ENCODE measurements around the gene ADAP1.
A peak's percentile ranks its signal among the peaks of the same experiment; 100 is the strongest.

Gene ADAP1

DNA sequence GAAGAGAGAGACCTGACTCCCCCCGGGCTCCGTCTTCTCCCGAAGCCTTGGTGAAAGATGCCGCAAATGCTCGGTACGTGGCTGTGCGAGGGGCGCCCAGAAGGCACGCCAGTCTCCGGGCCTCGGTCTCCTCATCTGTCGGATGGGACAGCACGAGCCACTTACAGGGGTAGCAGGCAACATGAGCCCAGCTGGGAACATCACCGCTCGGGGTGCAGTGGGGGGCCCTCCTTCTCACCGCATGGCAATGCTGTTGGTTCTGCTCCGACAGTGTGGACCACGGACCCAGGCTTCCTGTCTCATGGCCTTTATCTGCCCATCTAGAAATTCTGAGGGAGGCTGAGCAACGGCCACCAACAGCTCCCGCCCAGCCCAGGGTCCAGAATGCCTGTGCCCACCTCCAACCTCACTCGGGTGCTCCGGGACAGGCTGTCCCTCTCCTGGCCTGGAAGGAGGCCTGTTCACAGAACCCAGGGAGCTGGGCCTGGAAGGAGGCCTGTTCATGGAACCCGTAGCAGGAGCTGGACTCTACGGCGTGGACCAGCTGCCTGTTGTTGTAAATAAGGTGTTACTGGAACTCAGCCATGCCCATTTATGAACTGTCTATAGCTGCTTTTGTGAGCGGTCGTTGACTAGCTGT lies 15.8 kb downstream of the ADAP1 start:
- H3K4me3 ChIP-seq (ENCODE audit: low read depth, low read length): no peak overlapping the region
- no peak for DNase-seq (ENCODE audit: low read depth)
- TF ChIP-seq, protein P1, sequence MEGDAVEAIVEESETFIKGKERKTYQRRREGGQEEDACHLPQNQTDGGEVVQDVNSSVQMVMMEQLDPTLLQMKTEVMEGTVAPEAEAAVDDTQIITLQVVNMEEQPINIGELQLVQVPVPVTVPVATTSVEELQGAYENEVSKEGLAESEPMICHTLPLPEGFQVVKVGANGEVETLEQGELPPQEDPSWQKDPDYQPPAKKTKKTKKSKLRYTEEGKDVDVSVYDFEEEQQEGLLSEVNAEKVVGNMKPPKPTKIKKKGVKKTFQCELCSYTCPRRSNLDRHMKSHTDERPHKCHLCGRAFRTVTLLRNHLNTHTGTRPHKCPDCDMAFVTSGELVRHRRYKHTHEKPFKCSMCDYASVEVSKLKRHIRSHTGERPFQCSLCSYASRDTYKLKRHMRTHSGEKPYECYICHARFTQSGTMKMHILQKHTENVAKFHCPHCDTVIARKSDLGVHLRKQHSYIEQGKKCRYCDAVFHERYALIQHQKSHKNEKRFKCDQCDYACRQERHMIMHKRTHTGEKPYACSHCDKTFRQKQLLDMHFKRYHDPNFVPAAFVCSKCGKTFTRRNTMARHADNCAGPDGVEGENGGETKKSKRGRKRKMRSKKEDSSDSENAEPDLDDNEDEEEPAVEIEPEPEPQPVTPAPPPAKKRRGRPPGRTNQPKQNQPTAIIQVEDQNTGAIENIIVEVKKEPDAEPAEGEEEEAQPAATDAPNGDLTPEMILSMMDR (IDR thresholded peaks at IDR 0.05; ENCODE audit: low read depth, low read length, missing control alignments): no peak

DNA sequence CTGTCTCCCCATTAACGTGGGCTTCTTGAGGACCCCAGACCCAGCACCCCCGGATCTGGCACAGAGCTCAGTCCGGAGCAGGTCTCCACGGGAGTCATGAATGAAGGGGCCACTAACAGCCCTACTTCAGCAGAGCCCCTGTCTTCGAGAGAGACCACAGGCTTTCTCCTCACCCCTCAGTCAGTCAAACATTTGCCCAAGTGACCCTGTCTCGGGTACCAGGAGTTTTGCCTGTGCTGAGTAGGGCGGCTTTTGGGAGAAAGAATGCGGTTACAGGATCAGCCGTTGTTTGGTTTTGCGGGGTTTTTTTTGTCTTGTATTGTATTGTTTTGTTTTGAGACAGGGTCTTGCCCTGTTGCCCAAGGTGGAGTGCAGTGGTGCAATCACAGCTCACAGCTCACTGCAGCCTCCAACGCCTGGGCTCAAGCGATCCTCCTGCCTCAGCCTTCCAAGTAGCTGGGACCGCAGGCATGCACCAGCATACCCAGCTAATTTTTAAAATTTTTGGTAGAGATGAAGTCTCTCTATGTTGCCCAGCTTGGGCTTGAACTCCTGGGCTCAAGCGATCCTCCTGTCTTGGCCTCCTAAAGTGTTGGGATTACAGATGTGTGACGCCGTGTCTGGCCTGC lies 16.5 kb downstream of the ADAP1 start:
- TF ChIP-seq, protein P1 (IDR thresholded peaks at IDR 0.05; ENCODE audit: low read depth, low read length, missing control alignments): no peak
- no peak for DNase-seq (ENCODE audit: low read depth)
- no peak overlapping the region for H3K4me3 ChIP-seq (ENCODE audit: low read depth, low read length)

DNA sequence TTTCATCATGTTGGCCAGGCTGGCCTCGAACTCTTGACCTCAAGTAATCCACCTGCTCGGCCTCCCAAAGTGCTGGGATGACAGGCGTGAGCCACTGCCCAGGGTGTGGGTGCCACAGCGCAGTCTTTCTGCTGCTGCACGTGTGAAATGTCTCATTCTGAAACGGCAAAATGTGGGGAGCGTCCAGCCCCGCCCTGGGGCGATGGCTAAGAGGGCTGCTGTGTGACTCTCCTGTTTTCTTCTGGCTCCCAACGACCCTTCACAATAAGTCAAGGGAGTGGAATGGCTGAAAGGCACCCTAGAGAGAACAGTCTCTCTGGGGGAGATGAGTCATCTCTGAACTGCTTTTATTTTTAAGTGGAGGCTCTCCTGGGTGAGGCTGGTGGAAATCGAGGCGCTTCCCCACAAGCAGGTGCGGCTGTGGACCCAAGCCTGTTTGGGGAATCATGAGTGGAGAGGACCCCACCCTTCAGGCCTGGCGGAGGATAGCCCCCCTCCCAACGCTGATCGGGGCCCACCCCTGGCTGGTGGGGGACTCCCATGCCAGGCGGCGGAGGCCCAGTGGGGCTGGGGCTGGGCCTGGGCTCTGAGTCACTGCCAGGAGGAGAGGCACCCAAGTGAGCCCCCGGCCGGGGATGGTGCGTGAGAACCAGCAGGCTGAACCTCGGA lies 18.0 kb downstream of the ADAP1 start:
- H3K4me3 ChIP-seq (ENCODE audit: low read depth, low read length): no peak overlapping the region; the same call in 1 of the 2 replicates
- DNase-seq (ENCODE audit: low read depth): peak; percentile 76
- TF ChIP-seq, protein P1 (IDR thresholded peaks at IDR 0.05; ENCODE audit: low read depth, low read length, missing control alignments): no peak

DNA sequence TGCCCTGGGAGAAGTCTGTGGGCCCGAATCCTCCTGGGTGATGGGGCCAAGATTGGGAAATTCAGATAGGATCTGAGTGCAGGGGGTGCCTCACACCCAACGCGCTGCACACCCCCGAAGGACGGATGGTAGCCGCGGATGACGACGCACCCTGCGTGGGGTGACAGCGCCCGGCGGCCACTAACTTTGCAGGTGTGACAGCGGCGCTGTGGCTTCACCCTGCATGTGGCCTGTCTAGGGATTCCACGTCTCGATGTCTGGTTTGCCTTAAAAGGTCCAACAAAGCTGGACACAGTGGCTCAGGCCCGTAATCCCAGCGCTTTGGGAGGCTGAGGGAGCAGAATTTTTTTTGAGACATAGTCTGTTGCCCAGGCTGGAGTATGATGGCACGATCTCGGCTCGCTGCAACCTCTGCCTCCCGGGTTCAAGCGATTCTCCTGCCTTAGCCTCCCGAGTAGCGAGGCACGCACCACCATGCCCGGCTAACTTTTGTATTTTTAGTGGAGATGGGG lies 18.6 kb downstream of the ADAP1 start:
- DNase-seq (ENCODE audit: low read depth): no peak
- TF ChIP-seq, protein P1 (IDR thresholded peaks at IDR 0.05; ENCODE audit: low read depth, low read length, missing control alignments): peak; percentile 2
- no peak overlapping the region for H3K4me3 ChIP-seq (ENCODE audit: low read depth, low read length)

DNA sequence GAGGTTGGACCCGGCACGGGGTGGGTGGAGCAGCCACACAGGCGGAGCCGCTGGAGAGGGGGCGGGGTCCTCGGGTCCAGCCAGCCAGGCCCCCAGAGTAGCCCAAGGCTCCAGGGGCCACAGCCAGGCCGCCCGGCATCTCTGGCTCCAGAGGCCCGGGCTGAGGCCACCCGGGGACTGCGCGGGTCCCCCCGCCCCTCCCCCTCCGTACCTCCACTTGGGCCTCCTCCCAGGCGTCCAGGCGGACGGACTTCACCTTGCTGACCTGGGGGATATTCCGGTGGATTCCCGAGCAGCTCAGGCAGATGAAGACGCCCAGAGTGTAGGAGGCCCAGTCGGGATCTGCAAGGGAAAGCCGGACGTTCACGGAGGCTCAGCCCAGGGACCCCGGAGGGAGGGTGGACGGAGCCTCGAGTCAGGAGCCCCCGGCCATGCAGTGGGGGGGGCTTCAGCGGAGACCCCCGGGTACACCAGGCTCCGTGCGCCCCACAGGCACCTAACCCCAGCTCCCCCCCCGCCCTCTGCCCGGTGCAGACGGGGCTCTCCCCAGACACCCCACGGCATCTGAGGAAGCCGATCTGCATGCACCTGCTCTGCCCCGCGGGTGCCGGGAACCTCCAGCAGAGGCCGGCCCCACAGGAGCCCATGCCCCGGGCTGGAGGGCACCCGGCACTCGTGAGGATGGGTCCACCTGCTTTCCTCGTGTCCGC lies 19.2 kb downstream of the ADAP1 start:
- no peak for DNase-seq (ENCODE audit: low read depth)
- TF ChIP-seq, protein P1 (IDR thresholded peaks at IDR 0.05; ENCODE audit: low read depth, low read length, missing control alignments): no peak
- no peak overlapping the region for H3K4me3 ChIP-seq (ENCODE audit: low read depth, low read length)

DNA sequence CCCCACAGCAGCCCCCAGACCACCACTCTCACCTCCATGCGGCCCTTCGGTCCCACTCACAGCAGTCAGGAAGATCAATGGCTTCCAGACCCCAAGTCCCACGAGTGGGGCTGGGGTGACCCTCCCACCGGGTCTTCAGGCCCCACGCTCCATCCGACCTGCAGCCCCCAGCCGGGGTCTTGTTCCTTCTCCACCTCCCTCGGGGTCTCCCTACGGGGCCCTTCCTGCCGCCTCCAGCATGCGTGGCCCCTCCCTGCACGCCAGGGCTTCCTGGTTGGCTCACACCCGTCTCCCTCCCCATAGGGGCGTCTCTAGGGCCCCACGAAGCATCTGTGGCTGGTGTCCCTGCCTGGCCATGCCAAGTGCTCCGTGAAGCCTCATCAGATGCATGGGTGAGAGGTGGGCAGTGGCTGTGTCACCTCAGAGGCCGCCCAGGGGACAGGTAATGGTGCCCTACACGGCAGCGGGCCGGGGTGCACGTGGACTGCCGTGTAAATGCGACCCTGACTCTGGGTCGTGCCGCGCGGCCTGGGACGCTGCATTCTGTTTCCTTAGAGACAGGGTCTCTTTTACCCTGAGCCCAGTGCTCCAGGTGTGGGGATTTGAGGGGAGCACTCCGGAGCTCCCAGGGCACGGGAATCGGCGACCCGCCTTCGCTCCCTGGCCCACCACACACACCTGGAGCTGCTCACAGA lies 19.9 kb downstream of the ADAP1 start:
- no peak for DNase-seq (ENCODE audit: low read depth)
- TF ChIP-seq, protein P1 (IDR thresholded peaks at IDR 0.05; ENCODE audit: low read depth, low read length, missing control alignments): no peak
- H3K4me3 ChIP-seq (ENCODE audit: low read depth, low read length): no peak overlapping the region

Measured in GM12864 (cell line).